Activated naive CD4-positive, alpha-beta T cell treated with anti-CD3 and anti-CD28 coated beads for 36 hours (primary cell): Measurements from ENCODE around the gene CASP2. TPM values are rescaled to one million over a fixed set of nuclear protein-coding genes. Genes with fewer than 3 reads are reported as not detected.
A peak's percentile ranks its signal among the peaks of the same experiment; 100 is the strongest.

Experiments
- CTCF ChIA-PET: fragments of 350-600 bp; sonication (Branson Sonifier 250); formaldehyde crosslinking; loops from one replicate; lab custom pipeline; 2021; ENCODE audit warnings: antibody characterized with exemption; lab: Charles Lee
- DNase-seq: peaks from one replicate; pipeline ENCODE4 v3.0.0-alpha.2; 2020
- H3K27ac Mint-ChIP-seq: one replicate; pipeline ENCODE4 v1.8.0; 2021; ENCODE audit warnings: mild to moderate bottlenecking, mixed read lengths
- H3K27me3 Mint-ChIP-seq: one replicate; pipeline ENCODE4 v1.8.0; 2021; ENCODE audit warnings: low read depth, mixed read lengths
- H3K36me3 Mint-ChIP-seq: one replicate; pipeline ENCODE4 v1.8.0; 2021; ENCODE audit warnings: low read depth, mixed read lengths
- H3K4me1 Mint-ChIP-seq: one replicate; pipeline ENCODE4 v1.8.0; 2021; ENCODE audit warnings: low read depth, mixed read lengths
- H3K4me3 Mint-ChIP-seq: one replicate; pipeline ENCODE4 v1.8.0; 2021; ENCODE audit warnings: mild to moderate bottlenecking, moderate library complexity, mixed read lengths
- H3K9me3 Mint-ChIP-seq: one replicate; pipeline ENCODE4 v1.8.0; 2021; ENCODE audit warnings: mixed read lengths
- intact Hi-C: fragments of 100-400 bp; cut with micrococcal nuclease; formaldehyde crosslinking; loops from one replicate; pipeline ENCODE4 v1.15.1; 2023
- total RNA-seq, 2 experiments: library from RNA; stranded (reverse); gene quantifications; one replicate each; pipeline ENCODE4 v1.2.3, GENCODE V29; 2021

CASP2 gene
- total RNA-seq, 2 experiments from 2014 or later: 116 to 124 TPM

DNA sequence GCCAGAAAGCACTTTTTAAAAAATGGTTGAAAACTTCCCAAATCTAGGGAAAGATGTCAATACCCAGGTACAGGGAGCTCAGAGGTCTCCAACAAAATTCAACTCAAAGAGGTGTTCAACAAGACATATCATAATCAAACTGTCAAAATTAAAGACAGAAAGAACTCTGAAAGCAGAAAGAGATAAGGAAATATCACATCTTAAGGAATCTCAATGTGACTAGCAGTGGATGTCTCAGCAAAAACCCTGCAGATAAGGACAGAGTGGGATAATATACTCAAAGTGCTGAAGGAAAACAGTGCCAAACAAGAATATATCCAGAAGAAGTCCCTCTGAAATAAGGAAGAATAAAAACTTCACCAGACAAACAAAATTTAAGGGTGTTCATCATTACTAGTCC is 38.0 kb upstream of the CASP2 start:
- Mint-ChIP-seq H3K27ac (peak overlapping the region; percentile 53), H3K27me3 (no peaks in the 10 kb centered on the region), H3K9me3 (peaks cover 20% of the 10 kb centered on the region), H3K4me3 (no peak overlapping the region), H3K4me1 (peaks cover 78% of the 10 kb centered on the region), H3K36me3 (peaks cover 15% of the 10 kb centered on the region)
- DNase-seq: no peak
- CTCF ChIA-PET: interaction anchor here (0.7 to 2.6 kb wide), 5 partner anchors 10 to 167 kb away, joined by 3 to 18 read pairs (median 4); no protein-coding TSS in a partner anchor
- intact Hi-C loops: loop anchor here (10.0 kb wide), 1 partner anchor 1565 kb away; no protein-coding TSS in a partner anchor

DNA sequence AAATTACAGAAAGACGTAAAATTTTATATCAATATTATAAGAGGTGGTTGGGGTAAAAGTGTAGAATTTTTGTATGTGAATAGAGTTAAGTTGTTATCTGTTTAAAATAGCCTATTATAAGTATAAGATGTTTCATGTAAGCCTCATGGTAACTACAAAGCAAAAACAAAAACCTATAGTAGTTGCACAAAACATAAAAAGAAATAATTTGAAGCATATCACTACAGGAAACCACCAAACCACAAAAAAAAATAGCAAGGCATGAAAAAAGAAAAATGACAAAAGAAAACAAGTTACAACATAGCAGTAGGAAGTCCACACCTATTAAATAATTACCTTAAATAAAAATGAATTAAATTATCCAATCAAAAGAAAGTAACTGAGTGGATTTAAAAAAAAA is 37.3 kb upstream of the CASP2 start:
- CTCF ChIA-PET: interaction anchor here (0.6 to 2.6 kb wide), 4 partner anchors 10 to 415 kb away, joined by 3 to 18 read pairs (median 4); no protein-coding TSS in a partner anchor
- Mint-ChIP-seq H3K9me3 (peaks cover 19% of the 10 kb centered on the region), H3K27me3 (no peaks in the 10 kb centered on the region), H3K27ac (peak overlapping the region; percentile 75), H3K4me1 (peaks cover 78% of the 10 kb centered on the region), H3K4me3 (no peak overlapping the region), H3K36me3 (peaks cover 15% of the 10 kb centered on the region)
- DNase-seq: no peak
- intact Hi-C loops: loop anchor here (1.0 to 10.0 kb wide), 3 partner anchors 8 to 1564 kb away; partner anchors contain the start of gene GSTK1

DNA sequence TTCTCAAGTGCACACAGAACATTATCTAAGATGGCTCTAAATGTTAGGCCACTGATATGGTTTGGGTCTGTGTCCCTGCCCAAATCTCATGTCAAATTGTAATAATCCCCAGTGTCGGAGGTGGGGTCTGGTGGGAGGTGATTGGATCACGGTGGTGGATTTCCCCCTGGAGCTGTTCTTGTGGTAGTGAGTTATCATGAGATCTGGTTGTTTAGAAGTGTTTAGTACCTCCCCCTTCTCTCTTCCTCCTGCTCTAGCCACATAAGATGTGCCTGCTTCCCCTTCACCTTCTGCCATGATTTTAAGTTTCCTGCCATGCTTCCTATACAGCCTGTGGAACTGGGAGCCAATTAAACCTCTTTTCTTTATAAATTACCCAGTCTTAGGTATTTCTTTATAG is 36.1 kb upstream of the CASP2 start:
- Mint-ChIP-seq H3K36me3 (peaks cover 11% of the 10 kb centered on the region), H3K9me3 (peaks cover 17% of the 10 kb centered on the region), H3K4me3 (no peak overlapping the region), H3K27me3 (no peaks in the 10 kb centered on the region), H3K27ac (peak overlapping the region; percentile 75), H3K4me1 (peaks cover 75% of the 10 kb centered on the region)
- intact Hi-C loops: loop anchor here (10.0 kb wide), 1 partner anchor 1563 kb away; no protein-coding TSS in a partner anchor
- peak; percentile 57 for DNase-seq
- CTCF ChIA-PET: no interaction called here

DNA sequence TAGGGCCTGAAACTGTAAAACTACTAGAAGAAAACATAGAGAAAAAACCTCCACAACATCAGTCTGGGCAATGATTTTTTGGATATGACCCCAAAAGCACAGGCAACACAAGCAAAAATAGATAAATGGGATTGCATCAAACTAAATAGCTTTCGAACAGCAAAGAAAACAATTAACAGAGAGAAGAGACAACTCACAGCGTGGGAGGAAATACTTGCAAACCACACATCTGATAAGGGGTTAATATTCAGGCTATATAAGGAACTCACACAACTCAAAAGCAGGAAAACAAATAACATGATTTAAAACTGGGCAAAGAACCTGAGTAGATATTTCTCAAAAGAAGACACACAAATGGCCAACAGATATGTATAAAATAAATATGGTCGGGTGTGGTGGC is 32.6 kb upstream of the CASP2 start:
- intact Hi-C loops: loop anchor here (10.0 kb wide), 1 partner anchor 1559 kb away; no protein-coding TSS in a partner anchor
- Mint-ChIP-seq H3K27me3 (no peaks in the 10 kb centered on the region), H3K4me3 (no peak overlapping the region), H3K4me1 (peaks cover 72% of the 10 kb centered on the region), H3K36me3 (peaks cover 8% of the 10 kb centered on the region), H3K9me3 (peaks cover 12% of the 10 kb centered on the region), H3K27ac (peak overlapping the region; percentile 2)
- CTCF ChIA-PET: interaction anchor here (0.7 to 3.6 kb wide), 16 partner anchors 8 to 162 kb away, joined by 3 to 24 read pairs (median 4); partner anchors contain the start of genes CASP2 and GSTK1
- DNase-seq: no peak

DNA sequence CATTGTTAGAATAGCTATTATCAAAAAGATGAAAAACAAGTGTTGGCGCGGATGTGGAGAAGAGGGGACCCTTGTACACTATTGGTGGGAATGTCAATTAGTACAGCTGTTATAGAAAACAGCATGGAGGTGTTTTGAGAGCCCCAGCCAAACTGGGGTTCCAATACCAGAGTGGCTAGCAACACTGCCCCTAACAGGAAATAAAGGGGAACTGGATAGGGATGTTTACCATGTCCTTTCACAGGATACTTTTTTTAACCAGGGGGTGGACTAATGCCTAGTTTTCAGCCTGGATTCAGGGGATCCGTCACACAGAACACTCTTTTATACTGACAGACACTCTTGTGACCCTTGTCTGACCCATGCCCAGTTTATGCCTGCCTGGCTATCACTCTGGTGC is 31.8 kb upstream of the CASP2 start:
- no peak overlapping the region for H3K27ac Mint-ChIP-seq
- H3K4me1 Mint-ChIP-seq: peaks cover 70% of the 10 kb centered on the region
- no peaks in the 10 kb centered on the region for H3K27me3 Mint-ChIP-seq
- DNase-seq: no peak
- CTCF ChIA-PET: interaction anchor here (0.7 to 3.6 kb wide), 11 partner anchors 11 to 161 kb away, joined by 3 to 24 read pairs (median 5); partner anchors contain the start of gene CASP2
- H3K4me3 Mint-ChIP-seq: no peak overlapping the region
- H3K36me3 Mint-ChIP-seq: peaks cover 8% of the 10 kb centered on the region
- peaks cover 12% of the 10 kb centered on the region for H3K9me3 Mint-ChIP-seq
- intact Hi-C loops: loop anchor here (10.0 kb wide), 1 partner anchor 1558 kb away; no protein-coding TSS in a partner anchor

DNA sequence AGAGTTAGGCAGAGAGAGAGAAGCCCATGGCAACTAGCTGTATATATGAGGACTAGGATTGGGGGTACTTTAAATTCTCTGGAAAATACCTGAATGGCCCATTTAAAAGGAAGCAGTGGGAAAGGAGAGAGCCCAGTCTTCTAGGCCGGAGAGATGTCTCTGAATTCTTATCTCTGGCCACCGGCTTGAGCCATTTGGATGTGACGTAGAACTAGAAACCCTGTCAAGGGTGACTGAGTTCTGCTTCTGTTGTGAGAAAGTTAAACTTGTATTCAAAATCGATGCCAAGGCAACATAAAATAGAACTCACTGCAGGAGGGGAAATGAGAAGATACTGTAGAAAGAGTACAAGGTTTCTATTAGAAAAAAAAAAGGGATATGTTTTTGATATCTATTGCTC is 31.2 kb upstream of the CASP2 start:
- H3K9me3 Mint-ChIP-seq: peaks cover 12% of the 10 kb centered on the region
- peaks cover 67% of the 10 kb centered on the region for H3K4me1 Mint-ChIP-seq
- H3K36me3 Mint-ChIP-seq: peaks cover 8% of the 10 kb centered on the region
- no peak for DNase-seq
- CTCF ChIA-PET: interaction anchor here (0.7 to 3.6 kb wide), 10 partner anchors 11 to 151 kb away, joined by 3 to 24 read pairs (median 5); partner anchors contain the start of gene CASP2
- intact Hi-C loops: loop anchor here (10.0 kb wide), 1 partner anchor 1558 kb away; no protein-coding TSS in a partner anchor
- H3K27ac Mint-ChIP-seq: no peak overlapping the region
- no peaks in the 10 kb centered on the region for H3K27me3 Mint-ChIP-seq
- no peak overlapping the region for H3K4me3 Mint-ChIP-seq

DNA sequence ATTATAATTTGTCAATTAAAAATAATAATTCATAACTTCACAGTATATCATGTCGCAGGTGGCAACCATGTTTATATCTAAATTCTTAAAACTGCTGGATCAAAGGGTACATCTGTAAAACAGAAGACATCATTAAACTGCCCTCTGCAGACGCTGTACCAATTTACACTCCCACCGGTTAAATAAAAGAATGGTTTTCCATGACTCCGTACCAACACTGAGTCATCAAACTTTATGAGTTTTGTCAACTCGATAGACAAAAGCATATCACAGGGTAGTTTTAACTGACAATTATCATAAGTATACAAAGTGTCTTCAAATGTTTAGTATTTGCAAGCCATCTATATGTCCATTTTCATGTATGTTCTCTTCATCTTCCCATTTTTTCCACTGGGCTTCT is 30.6 kb upstream of the CASP2 start:
- DNase-seq: no peak
- Mint-ChIP-seq H3K9me3 (peaks cover 12% of the 10 kb centered on the region), H3K27me3 (no peaks in the 10 kb centered on the region), H3K36me3 (peaks cover 6% of the 10 kb centered on the region), H3K27ac (no peak overlapping the region), H3K4me3 (no peak overlapping the region), H3K4me1 (peaks cover 65% of the 10 kb centered on the region)
- intact Hi-C loops: loop anchor here (10.0 kb wide), 1 partner anchor 1557 kb away; no protein-coding TSS in a partner anchor
- CTCF ChIA-PET: interaction anchor here (0.6 to 3.6 kb wide), 10 partner anchors 14 to 254 kb away, joined by 3 to 24 read pairs (median 5); no protein-coding TSS in a partner anchor

DNA sequence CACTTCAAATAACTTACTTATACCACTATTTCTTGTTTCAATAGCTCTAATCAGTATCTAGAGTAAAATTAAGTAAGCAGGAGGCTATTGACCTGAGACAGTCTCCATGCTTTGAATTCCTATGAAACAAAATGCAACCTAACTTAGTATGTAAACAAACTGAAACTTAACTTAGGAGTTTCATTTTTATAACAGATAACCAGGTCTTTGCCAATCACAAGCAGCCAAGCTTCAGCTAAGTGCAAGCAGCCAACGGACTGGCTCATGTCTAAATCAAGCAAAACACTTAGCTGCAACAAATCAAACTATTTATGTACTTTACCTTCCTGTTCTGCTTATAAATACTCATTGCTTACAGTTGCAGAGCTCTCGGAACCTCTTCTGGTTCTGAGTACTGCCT is 29.3 kb upstream of the CASP2 start:
- CTCF ChIA-PET: interaction anchor here (0.7 to 3.6 kb wide), 6 partner anchors 11 to 159 kb away, joined by 3 to 24 read pairs (median 4); partner anchors contain the start of gene CASP2

DNA sequence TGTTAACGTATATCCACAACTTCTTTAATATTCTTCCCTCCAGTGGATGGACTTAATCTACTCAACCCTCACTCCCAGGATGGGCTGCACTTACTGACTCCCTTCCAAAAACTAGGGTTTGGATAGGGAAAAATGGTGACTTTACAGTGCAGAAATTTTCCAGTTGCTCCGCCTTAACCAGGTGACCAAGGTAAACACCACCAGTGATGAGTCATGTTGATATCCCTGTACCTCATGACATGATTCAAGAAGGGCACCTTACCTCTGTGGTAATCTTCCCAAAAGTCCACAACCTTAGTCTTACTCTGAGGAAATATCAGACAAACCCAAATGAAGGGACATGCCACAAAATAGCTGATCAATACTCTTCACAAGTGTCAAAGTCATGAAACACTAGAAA is 28.4 kb upstream of the CASP2 start:
- no peak overlapping the region for H3K4me3 Mint-ChIP-seq
- peaks cover 14% of the 10 kb centered on the region for H3K36me3 Mint-ChIP-seq
- H3K27ac Mint-ChIP-seq: peak overlapping the region; percentile 85
- CTCF ChIA-PET: interaction anchor here (0.6 to 1.8 kb wide), 3 partner anchors 19 to 40 kb away, joined by 3 to 15 read pairs (median 11); no protein-coding TSS in a partner anchor
- intact Hi-C loops: loop anchor here (1.0 to 10.0 kb wide), 3 partner anchors 8 to 1575 kb away; partner anchors contain the start of gene TPK1
- peaks cover 1% of the 10 kb centered on the region for H3K9me3 Mint-ChIP-seq
- no peaks in the 10 kb centered on the region for H3K27me3 Mint-ChIP-seq
- peaks cover 67% of the 10 kb centered on the region for H3K4me1 Mint-ChIP-seq
- no peak for DNase-seq

More for the DNA sequence above, 29.3 kb upstream of the CASP2 start:
- peak overlapping the region; percentile 85 for H3K27ac Mint-ChIP-seq
- DNase-seq: peak; percentile 54
- peak overlapping the region; percentile 56 for H3K4me3 Mint-ChIP-seq
- intact Hi-C loops: loop anchor here (1.0 to 10.0 kb wide), 4 partner anchors 8 to 1556 kb away; no protein-coding TSS in a partner anchor
- peaks cover 6% of the 10 kb centered on the region for H3K36me3 Mint-ChIP-seq
- peaks cover 64% of the 10 kb centered on the region for H3K4me1 Mint-ChIP-seq
- no peaks in the 10 kb centered on the region for H3K27me3 Mint-ChIP-seq
- peaks cover 7% of the 10 kb centered on the region for H3K9me3 Mint-ChIP-seq

DNA sequence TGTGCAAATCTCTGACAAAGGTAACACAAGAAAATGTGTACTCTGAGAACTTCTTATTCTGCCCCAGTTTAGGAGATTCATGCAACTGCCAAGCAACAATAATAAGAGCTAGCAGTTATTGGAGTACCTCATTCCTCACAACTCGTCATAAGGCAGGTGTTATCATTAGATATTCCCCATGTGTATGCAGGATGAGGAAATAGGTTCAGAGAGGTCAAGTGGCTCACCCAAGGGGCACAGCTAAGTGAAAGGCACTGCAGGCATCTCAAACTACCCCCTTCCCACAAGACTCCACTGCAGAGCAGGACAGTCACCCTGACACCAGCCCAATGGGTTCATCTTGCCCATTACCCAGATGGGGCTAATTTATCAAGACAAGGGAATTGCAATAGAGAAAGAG is 26.2 kb upstream of the CASP2 start:
- no peaks in the 10 kb centered on the region for H3K27me3 Mint-ChIP-seq
- H3K4me3 Mint-ChIP-seq: peak overlapping the region; percentile 96
- H3K9me3 Mint-ChIP-seq: peaks cover 1% of the 10 kb centered on the region
- intact Hi-C loops: loop anchor here (1.0 to 10.0 kb wide), 2 partner anchors 21 to 1573 kb away; partner anchors contain the start of gene TPK1
- peaks cover 28% of the 10 kb centered on the region for H3K36me3 Mint-ChIP-seq
- CTCF ChIA-PET: interaction anchor here (0.7 to 2.1 kb wide), 5 partner anchors 20 to 118 kb away, joined by 3 to 16 read pairs (median 5); partner anchors contain the start of gene CASP2
- peak overlapping the region; percentile 96 for H3K27ac Mint-ChIP-seq
- no peak for DNase-seq
- H3K4me1 Mint-ChIP-seq: peaks cover 63% of the 10 kb centered on the region

DNA sequence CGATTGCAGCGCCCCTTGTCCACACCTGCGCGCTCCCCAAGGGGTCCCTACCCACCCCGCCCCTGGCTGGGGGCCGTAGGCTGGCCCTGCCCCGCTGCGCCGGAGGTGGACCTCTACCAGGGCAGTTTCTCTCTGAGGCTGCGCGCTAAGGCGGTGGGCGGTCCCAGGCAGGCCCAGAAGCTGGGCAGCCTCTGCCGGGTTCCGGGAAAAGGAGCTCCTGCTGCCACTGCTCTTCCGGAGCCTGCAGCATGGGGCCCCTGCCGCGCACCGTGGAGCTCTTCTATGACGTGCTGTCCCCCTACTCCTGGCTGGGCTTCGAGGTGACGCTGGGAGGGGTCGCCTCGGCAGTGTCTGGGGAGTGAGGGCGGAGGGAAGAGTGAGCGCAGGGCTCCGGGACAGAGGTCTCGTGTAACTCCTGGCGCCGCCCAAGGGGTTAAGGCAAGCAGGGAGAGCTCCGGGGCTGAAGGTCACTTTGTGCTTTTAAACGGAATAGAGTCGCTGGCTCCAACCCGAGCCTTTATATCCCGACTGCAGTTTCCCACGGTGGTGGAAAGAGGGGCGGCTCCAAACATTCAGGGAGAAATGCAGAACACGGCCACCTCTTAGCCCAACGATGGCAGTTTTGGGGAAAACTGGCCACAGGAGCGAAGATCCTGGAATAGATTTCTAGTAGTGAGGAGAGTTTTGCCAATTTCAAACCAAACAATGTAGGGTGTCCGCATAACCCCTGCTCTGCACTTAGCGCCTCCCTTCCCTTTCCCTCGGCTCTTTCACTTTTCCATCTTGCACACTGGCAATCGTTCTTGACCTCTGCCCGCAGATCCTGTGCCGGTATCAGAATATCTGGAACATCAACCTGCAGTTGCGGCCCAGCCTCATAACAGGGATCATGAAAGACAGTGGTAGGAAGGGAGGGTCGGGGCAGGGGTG is 24.6 kb upstream of the CASP2 start, which contains the start of gene GSTK1:
Gene GSTK1 (plus strand): TSS at position 176 of the 930 bp plus-strand sequence. CDS start 73 bp downstream, at position 249.
- Mint-ChIP-seq H3K4me1 (peaks cover 55% of the 10 kb centered on the region), H3K27me3 (no peaks in the 10 kb centered on the region), H3K27ac (peak within 1 kb of the TSS; percentile 96), H3K9me3 (peaks cover 1% of the 10 kb centered on the region), H3K36me3 (peaks cover 38% of the 10 kb centered on the region), H3K4me3 (peak within 1 kb of the TSS; percentile 96)
- DNase-seq: peak; percentile 90
- CTCF ChIA-PET: interaction anchor here (0.6 to 2.1 kb wide), 16 partner anchors 8 to 153 kb away, joined by 3 to 16 read pairs (median 4); partner anchors contain the start of gene CASP2
- intact Hi-C loops: loop anchor here (1.0 to 10.0 kb wide), 6 partner anchors 12 to 1571 kb away; partner anchors contain the start of genes CASP2 and TPK1
